CD8-positive, alpha-beta memory T cell (primary cell): ENCODE results near the gene CAV1. TPM values are rescaled to one million over a fixed set of nuclear protein-coding genes. Genes with fewer than 3 reads are reported as not detected.

Experiments
- CTCF ChIA-PET: fragments of 350-600 bp; sonication (Branson Sonifier 250); formaldehyde crosslinking; loops from one replicate; lab custom pipeline; 2021; ENCODE audit warnings: antibody characterized with exemption; lab: Charles Lee
- POLR2A ChIA-PET: fragments of 350-600 bp; sonication (Branson Sonifier 250); formaldehyde crosslinking; loops from one replicate; lab custom pipeline; 2021; ENCODE audit warnings: antibody characterized with exemption; lab: Charles Lee
- DNase-seq, 5 donors: peaks; one replicate each; pipeline versions ENCODE4 v3.0.0 to v3.0.0-alpha.2; 2020 to 2022; ENCODE audit warnings: mixed read lengths in 1 of 5
- H3K27ac ChIP-seq: one replicate; pipeline ENCODE4 v1.7.0; 2013; ENCODE audit warnings: low read depth, mild to moderate bottlenecking, low read length, moderate library complexity
- H3K27me3 ChIP-seq: 2 replicates; pipeline ENCODE4 v1.7.0; 2013; ENCODE audit warnings: low read length, mild to moderate bottlenecking; ENCODE audit not compliant: insufficient read depth, poor library complexity, severe bottlenecking
- H3K36me3 ChIP-seq: 2 replicates; pipeline ENCODE4 v1.7.0; 2013; ENCODE audit warnings: mild to moderate bottlenecking, low read length, moderate library complexity; ENCODE audit not compliant: insufficient read depth
- H3K4me1 ChIP-seq: 2 replicates; pipeline ENCODE4 v1.7.0; 2013; ENCODE audit warnings: mild to moderate bottlenecking, low read length, moderate library complexity; ENCODE audit not compliant: insufficient read depth
- H3K4me3 ChIP-seq: 2 replicates; pipeline ENCODE4 v1.7.0; 2013; ENCODE audit warnings: mild to moderate bottlenecking, low read length
- H3K9me3 ChIP-seq: 2 replicates; pipeline ENCODE4 v1.7.0; 2013; ENCODE audit warnings: mild to moderate bottlenecking, low read length
- H3K27ac Mint-ChIP-seq, 8 donors: one replicate each; pipeline ENCODE4 v1.8.0; 2020 to 2021; ENCODE audit warnings: mixed read lengths in 8 of 8, mild to moderate bottlenecking in 6 of 8, inconsistent platforms in 3 of 8, moderate library complexity in 3 of 8
- H3K27me3 Mint-ChIP-seq, 2 donors: one replicate each; pipeline ENCODE4 v1.8.0; 2020 to 2021; ENCODE audit warnings: mixed read lengths in 2 of 2, mild to moderate bottlenecking in 1 of 2, moderate library complexity in 1 of 2
- H3K36me3 Mint-ChIP-seq, 3 donors: one replicate each; pipeline ENCODE4 v1.8.0; 2020 to 2021; ENCODE audit warnings: mixed read lengths in 3 of 3, inconsistent platforms in 1 of 3, mild to moderate bottlenecking in 1 of 3
- H3K4me1 Mint-ChIP-seq, 3 donors: one replicate each; pipeline ENCODE4 v1.8.0; 2020 to 2021; ENCODE audit warnings: mixed read lengths in 3 of 3, inconsistent platforms in 1 of 3, mild to moderate bottlenecking in 1 of 3
- H3K4me3 Mint-ChIP-seq, 7 donors: one replicate each; pipeline ENCODE4 v1.8.0; 2020 to 2021; ENCODE audit warnings: mixed read lengths in 7 of 7, mild to moderate bottlenecking in 6 of 7, moderate library complexity in 4 of 7, inconsistent platforms in 2 of 7
- H3K9me3 Mint-ChIP-seq, 5 donors: one replicate each; pipeline ENCODE4 v1.8.0; 2020 to 2022; ENCODE audit warnings: mixed read lengths in 5 of 5, mild to moderate bottlenecking in 3 of 5, moderate library complexity in 2 of 5, inconsistent platforms in 1 of 5
- polyA plus RNA-seq: library from polyadenylated mRNA; unstranded; fragments of 300-500 nt; fragmentation: Illumina TruSeq; gene quantifications from one replicate; pipeline ENCODE4 v1.2.3, GENCODE V29; 2021
- total RNA-seq, 2 experiments: library from RNA; stranded (reverse); gene quantifications; one replicate each; pipeline ENCODE4 v1.2.3, GENCODE V29; 2021

Gene CAV1
- total and polyA plus RNA-seq, 3 experiments from 2014 or later: 2.3 to 2.5 TPM; not detected in 1

DNA sequence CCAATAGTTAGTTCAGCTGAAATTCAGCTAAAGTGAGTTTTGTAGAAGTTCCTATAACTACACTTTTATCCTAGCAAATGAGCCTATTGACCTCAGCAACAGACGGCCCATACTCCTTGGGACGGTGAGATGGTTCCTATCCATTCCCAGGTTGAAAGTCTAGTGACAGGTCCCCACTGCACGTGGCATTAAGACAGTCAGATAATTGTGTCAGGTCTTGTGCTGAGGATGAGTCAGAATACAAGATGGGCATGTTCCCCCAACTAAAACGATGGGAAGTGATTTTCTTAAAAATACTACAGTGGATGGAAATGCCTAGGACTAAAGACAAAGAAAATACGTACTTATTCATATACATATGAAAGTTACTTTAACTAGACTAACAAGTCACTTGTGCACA lies 2.1 kb downstream of the CAV1 start:
- DNase-seq: no peak
- Mint-ChIP-seq H3K36me3 (no peaks in the 10 kb centered on the region), H3K9me3 (no peaks in the 10 kb centered on the region), H3K27ac (peak overlapping the region in 1 of 8 donors; percentile 9), H3K27me3 (peaks cover 40 to 67% of the 10 kb centered on the region in 2 donors), H3K4me1 (peaks cover 29 to 31% (median 29%) of the 10 kb centered on the region in 3 donors), H3K4me3 (peak overlapping the region; percentile 75 to 95 (median 84))
- peaks cover 32% of the 10 kb centered on the region for H3K27me3 ChIP-seq
- H3K4me3 ChIP-seq: no peak overlapping the region
- peaks cover 19% of the 10 kb centered on the region for H3K4me1 ChIP-seq
- H3K36me3 ChIP-seq: no peaks in the 10 kb centered on the region
- ChIA-PET POLR2A (interaction anchor here (0.6 kb wide), 1 partner anchor 65 kb away, joined by 3 read pairs; no protein-coding TSS in a partner anchor), CTCF (interaction anchor here (0.6 to 3.1 kb wide), 28 partner anchors 8 to 391 kb away, joined by 3 to 21 read pairs (median 5); partner anchors contain the start of genes CAV2 and TES)
- H3K9me3 ChIP-seq: no peaks in the 10 kb centered on the region
- H3K27ac ChIP-seq: no peak overlapping the region

DNA sequence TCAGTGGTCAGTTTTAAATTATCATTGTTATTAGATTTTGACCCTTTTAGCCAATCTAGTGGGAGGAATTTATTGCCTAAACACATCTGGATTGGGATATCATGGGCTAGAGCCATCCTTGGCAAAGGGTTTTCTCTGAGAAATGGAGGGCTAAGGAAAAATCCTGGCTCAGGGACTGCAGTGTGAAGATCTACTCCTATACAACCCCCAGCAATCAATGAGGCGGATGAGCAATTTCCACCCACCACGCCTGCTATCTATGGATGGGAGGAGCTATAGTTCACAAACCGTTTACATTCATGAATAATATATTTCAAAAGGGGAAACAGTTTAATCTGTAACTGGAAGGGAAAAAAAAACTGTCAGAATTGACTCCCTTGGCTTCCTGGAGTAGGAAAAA lies 2.7 kb downstream of the CAV1 start:
- Histone ChIP-seq H3K4me1 (peaks cover 19% of the 10 kb centered on the region), H3K27ac (no peak overlapping the region), H3K9me3 (no peaks in the 10 kb centered on the region), H3K36me3 (no peaks in the 10 kb centered on the region), H3K4me3 (no peak overlapping the region), H3K27me3 (peaks cover 32% of the 10 kb centered on the region)
- Mint-ChIP-seq H3K4me3 (peak overlapping the region in 3 of 7 donors; percentile 29 to 84 (median 77)), H3K27me3 (peaks cover 37 to 64% of the 10 kb centered on the region in 2 donors), H3K9me3 (no peaks in the 10 kb centered on the region), H3K36me3 (no peaks in the 10 kb centered on the region), H3K4me1 (peaks cover 29 to 31% (median 29%) of the 10 kb centered on the region in 3 donors), H3K27ac (no peak overlapping the region)
- no peak for DNase-seq
- ChIA-PET POLR2A (no interaction called here), CTCF (interaction anchor here (1.1 to 3.1 kb wide), 2 partner anchors 268 to 347 kb away, joined by 3 to 21 read pairs; no protein-coding TSS in a partner anchor)

DNA sequence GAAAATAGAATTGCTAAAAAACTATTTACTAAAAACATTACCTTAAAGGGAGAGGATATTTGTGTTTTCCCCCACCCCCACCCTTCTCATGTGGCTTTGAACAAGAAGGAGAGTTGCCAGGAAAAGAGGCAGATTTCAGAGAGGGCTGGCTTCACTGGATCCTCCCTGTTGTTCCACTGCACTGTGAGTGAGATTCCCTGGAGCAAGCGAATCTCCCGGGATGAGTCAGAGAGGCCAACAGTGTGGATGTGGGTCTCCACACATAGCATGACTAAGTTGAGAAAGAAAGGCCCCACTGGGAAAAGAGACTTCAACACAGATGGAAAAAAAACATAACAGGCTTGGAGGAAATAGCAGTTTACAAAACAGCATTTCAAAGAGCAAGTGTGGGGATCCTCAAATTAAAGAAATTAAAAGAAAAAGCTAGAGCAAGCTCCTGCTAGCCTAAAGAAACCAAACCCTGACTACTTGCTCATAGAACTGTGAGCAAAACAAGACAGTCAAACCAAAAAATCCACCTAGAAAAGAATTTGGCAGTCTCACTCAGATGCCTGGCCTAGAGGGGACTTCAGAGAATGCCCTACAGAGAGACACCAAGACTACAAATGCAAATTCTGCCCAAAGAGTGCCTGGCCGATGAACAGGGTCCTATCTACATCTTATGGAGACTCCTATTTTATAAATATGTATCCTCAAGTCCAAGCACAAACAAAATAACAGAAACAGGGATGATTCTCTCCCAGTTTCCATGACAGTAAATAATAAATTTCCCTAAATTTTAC lies 3.4 kb downstream of the CAV1 start:
- Histone ChIP-seq H3K27me3 (peaks cover 32% of the 10 kb centered on the region), H3K27ac (no peak overlapping the region), H3K4me3 (no peak overlapping the region), H3K4me1 (peaks cover 19% of the 10 kb centered on the region), H3K36me3 (no peaks in the 10 kb centered on the region), H3K9me3 (no peaks in the 10 kb centered on the region)
- Mint-ChIP-seq H3K27ac (no peak overlapping the region), H3K9me3 (no peaks in the 10 kb centered on the region), H3K4me3 (no peak overlapping the region), H3K4me1 (peaks cover 29 to 31% (median 29%) of the 10 kb centered on the region in 3 donors), H3K27me3 (peaks cover 34 to 60% of the 10 kb centered on the region in 2 donors), H3K36me3 (no peaks in the 10 kb centered on the region)
- DNase-seq: no peak
- ChIA-PET CTCF (interaction anchor here (1.1 to 3.1 kb wide), 2 partner anchors 269 to 348 kb away, joined by 3 to 21 read pairs; no protein-coding TSS in a partner anchor), POLR2A (no interaction called here)

DNA sequence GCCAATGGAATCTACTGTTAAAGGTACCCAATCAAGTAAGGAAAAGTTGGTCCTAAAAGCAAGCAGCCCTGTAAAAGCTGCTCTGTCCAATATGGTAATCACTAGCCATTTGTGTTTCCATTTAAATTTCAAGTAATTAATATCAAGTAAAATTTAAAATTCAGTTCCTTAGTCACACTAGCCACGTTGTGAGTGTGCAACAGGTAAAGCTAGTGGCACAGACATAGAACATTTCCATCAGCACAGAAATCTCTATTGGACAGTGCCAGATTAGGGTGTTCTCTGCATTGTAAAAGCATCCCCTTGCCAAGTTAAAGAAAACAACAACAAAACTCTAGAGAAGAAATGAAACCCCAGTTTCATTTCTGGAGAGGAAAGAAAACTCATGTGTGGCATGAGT lies 4.4 kb downstream of the CAV1 start:
- Mint-ChIP-seq H3K27me3 (peaks cover 25 to 54% of the 10 kb centered on the region in 2 donors), H3K9me3 (no peaks in the 10 kb centered on the region), H3K4me3 (no peak overlapping the region), H3K36me3 (no peaks in the 10 kb centered on the region), H3K4me1 (peaks cover 23 to 26% (median 24%) of the 10 kb centered on the region in 3 donors), H3K27ac (no peak overlapping the region)
- POLR2A ChIA-PET: interaction anchor here (0.6 kb wide), 1 partner anchor 27 kb away, joined by 3 read pairs; no protein-coding TSS in a partner anchor
- no peaks in the 10 kb centered on the region for H3K9me3 ChIP-seq
- H3K27me3 ChIP-seq: peaks cover 26% of the 10 kb centered on the region
- H3K27ac ChIP-seq: no peak overlapping the region
- no peaks in the 10 kb centered on the region for H3K36me3 ChIP-seq
- no peak overlapping the region for H3K4me3 ChIP-seq
- peaks cover 19% of the 10 kb centered on the region for H3K4me1 ChIP-seq
- CTCF ChIA-PET: no interaction called here
- no peak for DNase-seq

DNA sequence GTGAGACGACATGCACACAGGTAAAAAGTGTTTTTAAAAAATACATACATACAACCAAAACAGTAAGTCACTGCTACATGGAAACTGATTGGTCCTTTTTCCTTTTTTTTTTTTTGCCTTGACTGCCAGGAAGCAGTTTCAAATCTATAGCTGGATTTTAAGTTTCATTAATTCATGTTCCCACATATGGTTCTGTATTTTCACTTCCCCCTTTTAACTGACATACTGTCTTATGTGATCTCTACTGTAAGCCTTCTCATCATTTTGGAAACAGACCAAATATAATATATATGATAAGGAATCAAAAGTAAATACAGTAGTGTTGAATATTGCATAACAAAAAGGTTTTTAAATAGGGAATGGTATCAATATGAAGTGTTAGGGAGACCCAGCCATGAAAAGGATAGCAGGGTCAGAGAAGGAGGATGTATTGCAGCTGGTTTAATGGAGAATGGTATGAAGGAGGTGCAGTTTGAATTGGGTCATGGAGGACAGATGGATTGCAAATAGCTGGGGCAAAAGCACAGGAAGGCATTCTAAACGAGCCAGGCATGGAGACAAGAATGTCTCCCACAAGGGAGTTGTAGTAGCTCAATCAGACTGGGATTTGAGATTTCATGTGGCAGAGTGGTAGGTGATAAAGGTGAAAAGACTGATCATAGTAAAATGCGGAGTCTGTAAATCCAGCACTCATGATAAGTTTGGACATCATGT lies 5.4 kb downstream of the CAV1 start:
- Mint-ChIP-seq H3K36me3 (no peaks in the 10 kb centered on the region), H3K9me3 (no peaks in the 10 kb centered on the region), H3K27ac (no peak overlapping the region), H3K4me3 (no peak overlapping the region), H3K27me3 (peaks cover 18 to 48% of the 10 kb centered on the region in 2 donors), H3K4me1 (peaks cover 14 to 16% (median 15%) of the 10 kb centered on the region in 3 donors)
- no peak for DNase-seq
- CTCF ChIA-PET: no interaction called here
- peaks cover 11% of the 10 kb centered on the region for H3K4me1 ChIP-seq
- peaks cover 19% of the 10 kb centered on the region for H3K27me3 ChIP-seq
- H3K4me3 ChIP-seq: no peak overlapping the region
- no peaks in the 10 kb centered on the region for H3K36me3 ChIP-seq
- no peak overlapping the region for H3K27ac ChIP-seq
- H3K9me3 ChIP-seq: no peaks in the 10 kb centered on the region
- POLR2A ChIA-PET: interaction anchor here (0.7 kb wide), 1 partner anchor 12 kb away, joined by 5 read pairs; no protein-coding TSS in a partner anchor

DNA sequence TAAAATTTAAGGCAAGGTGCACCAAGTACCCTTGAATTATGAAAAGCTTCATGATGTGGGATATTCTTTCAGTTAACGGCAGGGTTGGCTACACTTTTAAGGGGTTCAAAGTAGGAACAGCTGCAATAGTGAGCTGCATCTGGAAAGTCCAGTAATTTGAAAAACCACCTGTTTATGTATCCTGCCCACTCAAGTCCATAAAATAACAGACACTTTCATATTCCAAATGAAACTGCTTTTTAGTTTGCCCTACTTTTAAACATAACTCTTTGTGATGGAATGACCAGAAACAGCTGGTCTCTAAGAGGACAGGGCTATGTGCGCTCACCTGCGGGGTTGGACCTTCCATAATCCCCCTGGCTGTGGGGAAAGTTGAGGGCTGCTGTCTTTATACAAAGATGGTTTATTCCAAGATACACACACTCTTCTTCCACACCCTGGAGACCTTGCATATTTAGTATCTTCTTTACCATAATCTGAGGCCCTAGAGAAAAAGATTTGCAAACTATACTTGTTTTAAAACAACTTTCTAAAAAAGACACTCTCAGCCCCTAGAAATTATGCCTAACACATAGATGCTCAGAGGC lies 7.4 kb downstream of the CAV1 start:
- Histone ChIP-seq H3K4me3 (no peak overlapping the region), H3K27ac (no peak overlapping the region), H3K9me3 (no peaks in the 10 kb centered on the region), H3K27me3 (peaks cover under 1% of the 10 kb centered on the region), H3K4me1 (no peaks in the 10 kb centered on the region), H3K36me3 (no peaks in the 10 kb centered on the region)
- POLR2A ChIA-PET: no interaction called here
- peak overlapping the region in 1 of 8 donors; percentile 21 for H3K27ac Mint-ChIP-seq
- CTCF ChIA-PET: interaction anchor here (1.1 kb wide), 1 partner anchor 20 kb away, joined by 3 read pairs; no protein-coding TSS in a partner anchor
- H3K36me3 Mint-ChIP-seq: no peaks in the 10 kb centered on the region
- peaks cover 6 to 35% of the 10 kb centered on the region in 2 donors for H3K27me3 Mint-ChIP-seq
- H3K4me1 Mint-ChIP-seq: no peaks in the 10 kb centered on the region
- H3K9me3 Mint-ChIP-seq: no peaks in the 10 kb centered on the region
- DNase-seq: no peak
- no peak overlapping the region for H3K4me3 Mint-ChIP-seq

DNA sequence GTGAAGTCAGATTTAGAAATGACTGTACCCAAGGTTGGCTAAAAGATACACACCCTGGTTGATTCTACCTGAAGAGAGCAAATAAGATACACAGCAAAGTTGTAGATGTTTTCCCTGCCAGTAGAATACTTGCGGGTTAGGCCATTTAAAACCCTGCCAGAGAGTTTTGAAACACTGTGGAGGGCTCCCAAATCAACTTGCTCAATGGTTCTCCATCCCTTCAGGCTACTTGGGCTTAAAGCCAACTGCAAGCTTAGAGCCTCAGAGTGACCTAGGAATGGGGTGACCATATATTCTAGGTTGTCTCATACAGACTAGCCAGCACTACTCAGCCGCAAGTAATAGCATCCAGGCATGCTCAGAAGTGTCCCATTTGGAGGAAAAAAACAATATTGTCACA lies 10.0 kb downstream of the CAV1 start:
- H3K27ac ChIP-seq: no peak overlapping the region
- no peaks in the 10 kb centered on the region for H3K27me3 ChIP-seq
- no peak overlapping the region for H3K4me3 ChIP-seq
- Mint-ChIP-seq H3K4me1 (no peaks in the 10 kb centered on the region), H3K27me3 (peaks cover 1 to 34% of the 10 kb centered on the region in 2 donors), H3K4me3 (no peak overlapping the region), H3K27ac (no peak overlapping the region), H3K36me3 (no peaks in the 10 kb centered on the region), H3K9me3 (no peaks in the 10 kb centered on the region)
- H3K36me3 ChIP-seq: no peaks in the 10 kb centered on the region
- no peaks in the 10 kb centered on the region for H3K4me1 ChIP-seq
- ChIA-PET CTCF (interaction anchor here (1.5 kb wide), 1 partner anchor 8 kb away, joined by 4 read pairs; no protein-coding TSS in a partner anchor), POLR2A (no interaction called here)
- no peaks in the 10 kb centered on the region for H3K9me3 ChIP-seq
- DNase-seq: no peak
